ENCODE results near the gene H2AZ2.
"Not testable (repeated sequence)": the region's sequence is repeated elsewhere in the genome, so short reads cannot be mapped to it uniquely, and the experiment has no call there.

- TF ChIP-seq CTCF, POLR2A (IDR thresholded peaks at IDR 0.05): not testable (repeated sequence)
These were observed 22.4 kb upstream of the H2AZ2 start for GRCh38 chr7:44870336-44870735.

All from lower leg skin (tissue), 3 donors.